Ramos (cell line): ENCODE results near the gene SEMA3B.
"Not testable (repeated sequence)": the region's sequence is repeated elsewhere in the genome, so short reads cannot be mapped to it uniquely, and the experiment has no call there.

ENCODE experiments used
- in situ Hi-C: fragments of 300-500 bp; cut with MboI; formaldehyde crosslinking; loops from one replicate; pipeline ENCODE4 v1.14.3; 2022; ENCODE audit warnings: low sequenced_read_pairs; ENCODE audit not compliant: unreplicated experiment

SEMA3B gene

DNA sequence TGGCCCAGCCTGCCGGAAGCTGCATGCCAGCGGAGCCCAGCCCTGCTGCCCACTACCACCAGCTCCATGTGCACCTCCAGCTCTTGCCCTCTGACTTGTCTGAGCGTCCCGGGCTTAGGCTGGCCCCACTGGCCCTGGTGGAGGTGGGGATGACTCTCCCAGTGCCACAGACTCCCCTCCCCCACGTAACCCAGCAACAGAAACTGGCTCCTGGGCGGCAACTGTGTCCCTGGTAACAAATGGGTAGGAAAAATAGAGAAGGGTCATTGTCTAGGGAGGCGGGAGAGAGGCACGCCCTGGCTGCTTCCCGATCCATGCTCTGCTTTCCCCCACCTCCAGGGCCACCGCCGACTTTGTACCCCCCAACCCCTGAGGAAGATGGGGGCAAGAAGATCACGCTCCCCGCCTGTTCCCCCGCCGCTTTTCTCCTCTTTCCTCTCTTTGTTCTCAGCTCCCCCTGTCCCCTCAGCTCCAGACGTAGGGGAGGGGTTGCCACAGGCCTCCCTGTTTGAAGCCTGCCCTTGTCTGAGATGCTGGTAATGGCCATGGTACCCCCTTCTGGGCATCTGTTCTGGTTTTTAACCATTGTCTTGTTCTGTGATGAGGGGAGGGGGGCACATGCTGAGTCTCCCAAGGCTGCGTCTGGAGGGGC, 10.8 kb upstream of the SEMA3B start:
- in situ Hi-C loops = no loop called here

- in situ Hi-C loops = no loop called here
These were observed 10.0 kb upstream of the SEMA3B start for GRCh38 chr3:50258979-50259378.

- in situ Hi-C loops = no loop called here
These were observed 9.4 kb upstream of the SEMA3B start for GRCh38 chr3:50259432-50260026.

- in situ Hi-C loops = no loop called here
These were observed 8.7 kb upstream of the SEMA3B start for GRCh38 chr3:50260027-50260941.

DNA sequence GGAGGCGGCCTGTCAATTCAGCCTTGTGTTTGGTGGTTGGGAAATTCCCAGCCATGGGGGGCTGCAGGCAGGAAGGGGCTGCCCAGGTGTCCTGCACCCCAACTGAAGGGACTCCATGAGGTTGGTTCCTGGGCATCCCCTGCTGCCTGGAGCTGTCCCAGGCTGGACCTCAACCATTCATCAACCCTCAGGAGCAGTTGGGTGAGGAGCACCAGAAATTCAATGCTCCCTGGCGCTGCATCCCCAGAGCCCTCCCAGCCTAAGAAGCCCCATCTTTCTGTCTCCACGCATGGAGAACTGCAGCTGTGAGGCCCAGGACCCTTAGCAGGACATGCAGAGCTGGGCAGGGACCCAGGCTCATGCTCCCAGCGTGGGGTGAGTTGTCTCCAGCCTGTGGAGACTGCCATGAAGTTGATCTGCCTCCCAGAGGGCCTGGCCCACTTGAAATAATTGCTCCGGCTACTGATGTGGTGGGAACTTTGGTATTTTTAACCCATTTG, 8.0 kb upstream of the SEMA3B start:
- in situ Hi-C loops = no loop called here

GRCh38 chr3:50261505-50261904, 7.4 kb upstream of the SEMA3B start:
- in situ Hi-C loops = no loop called here

DNA sequence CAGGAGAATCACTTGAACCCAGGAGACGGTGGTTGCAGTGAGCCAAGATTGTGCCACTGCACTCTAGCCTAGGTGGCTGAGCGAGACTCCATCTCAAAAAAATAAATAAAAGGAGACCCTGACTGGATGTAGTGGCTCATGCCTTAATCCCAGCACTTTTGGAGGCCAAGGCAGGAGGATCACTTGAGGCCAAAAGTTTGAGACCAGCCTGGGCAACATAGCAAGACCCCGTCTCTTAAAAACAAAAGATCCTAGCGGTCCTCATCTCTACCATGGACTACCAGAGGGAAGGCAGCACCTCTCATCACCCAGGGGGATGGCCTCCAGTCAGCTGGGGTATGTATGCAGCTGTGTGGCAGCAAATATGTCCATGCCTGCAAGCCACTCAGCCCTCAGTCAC, 6.7 kb upstream of the SEMA3B start:
- in situ Hi-C loops = not testable (repeated sequence)

GRCh38 chr3:50262778-50263177, 6.2 kb upstream of the SEMA3B start:
- in situ Hi-C loops = no loop called here

DNA sequence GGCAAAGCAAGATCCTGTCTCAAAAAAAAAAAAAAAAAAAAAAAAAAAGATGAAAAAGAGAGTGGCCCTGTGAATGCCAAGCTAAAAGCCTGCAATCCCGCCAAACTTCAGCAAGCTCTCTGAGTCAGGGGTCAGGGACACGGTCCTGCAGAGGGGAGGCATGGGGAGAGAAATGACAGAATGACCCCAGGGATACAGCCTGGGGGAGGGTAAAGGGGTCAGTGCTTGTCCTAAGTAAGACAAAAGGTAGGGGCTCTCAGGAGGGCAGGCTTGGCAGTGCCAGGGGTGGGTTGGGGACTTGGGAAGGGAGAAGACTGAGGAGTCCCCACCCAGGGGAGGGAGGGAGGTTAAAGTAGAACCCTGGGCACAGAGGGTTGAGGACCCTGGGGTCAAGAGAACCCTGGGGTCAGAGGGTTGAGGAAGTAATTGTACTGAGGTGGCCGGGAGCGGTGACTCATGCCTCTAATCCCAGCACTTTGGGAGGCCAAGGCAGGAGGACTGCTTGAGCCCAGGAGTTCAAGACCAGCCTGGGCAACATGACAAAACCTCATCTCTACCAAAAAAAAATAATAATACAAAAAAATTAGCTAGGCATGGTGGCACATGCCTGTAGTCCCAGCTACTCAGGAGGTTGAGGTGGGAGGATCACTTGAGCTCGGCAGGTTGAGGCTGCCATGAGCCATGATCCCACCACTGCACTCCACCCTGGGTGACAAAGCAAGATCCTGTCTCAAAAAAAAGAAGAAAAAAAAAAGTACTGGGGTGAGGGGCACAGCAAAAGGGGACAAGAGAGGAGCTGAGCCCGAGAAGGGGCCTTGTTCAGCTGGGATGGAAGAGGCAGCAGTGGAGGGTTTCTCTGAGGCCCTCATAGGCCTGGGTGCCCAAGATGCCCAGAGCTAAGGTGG, 5.2 kb upstream of the SEMA3B start:
- in situ Hi-C loops = no loop called here

- in situ Hi-C loops = no loop called here
These were observed 4.5 kb upstream of the SEMA3B start for GRCh38 chr3:50264383-50264963.

DNA sequence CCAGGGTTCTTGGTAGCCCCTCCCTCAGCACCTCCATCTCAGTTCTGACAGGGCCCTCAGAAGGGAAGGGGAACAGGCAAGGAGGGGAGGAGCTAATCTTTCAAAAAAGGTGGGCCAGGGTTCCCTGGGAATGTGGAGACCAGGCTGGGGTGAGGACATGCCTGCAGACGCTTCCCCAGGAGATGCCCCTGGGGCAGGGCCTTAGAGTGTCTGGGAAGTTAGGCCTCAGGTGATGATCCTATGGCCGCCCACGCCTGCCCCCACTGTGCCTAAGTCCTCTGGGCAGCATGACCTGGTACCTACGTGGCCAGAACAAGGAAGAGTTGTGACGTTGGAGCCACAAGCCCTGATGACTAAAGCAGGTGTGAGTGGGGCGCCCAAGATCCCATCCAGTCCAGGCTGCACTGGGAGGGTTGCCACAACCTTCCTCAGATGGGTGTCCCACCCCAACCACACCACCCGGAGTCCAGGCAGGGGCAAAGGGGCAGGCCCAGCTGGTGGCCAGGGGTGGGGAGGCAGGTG, 3.9 kb upstream of the SEMA3B start:
- in situ Hi-C loops = no loop called here

- in situ Hi-C loops = no loop called here
These were observed 3.4 kb upstream of the SEMA3B start for GRCh38 chr3:50265571-50265970.

DNA sequence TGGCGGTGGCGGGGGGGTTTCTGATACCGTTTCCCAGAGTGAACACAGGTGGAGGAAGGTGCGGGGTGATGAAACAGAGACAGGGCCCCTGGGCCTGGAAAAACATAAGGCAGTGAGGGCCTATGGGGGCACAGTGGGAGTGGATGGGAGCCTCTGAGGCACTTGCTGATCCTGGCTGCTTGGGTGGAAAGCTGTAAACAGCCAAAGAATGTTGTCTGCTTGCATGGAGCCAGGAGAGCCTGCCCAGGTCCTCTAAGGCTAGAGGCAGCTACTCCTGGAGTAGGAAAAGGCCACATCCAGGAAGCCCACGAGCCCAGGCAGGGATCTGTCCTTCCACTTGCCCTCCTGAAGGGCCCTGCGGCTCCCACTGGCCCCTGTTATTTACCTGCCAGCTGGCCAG, 2.9 kb upstream of the SEMA3B start:
- in situ Hi-C loops = no loop called here

DNA sequence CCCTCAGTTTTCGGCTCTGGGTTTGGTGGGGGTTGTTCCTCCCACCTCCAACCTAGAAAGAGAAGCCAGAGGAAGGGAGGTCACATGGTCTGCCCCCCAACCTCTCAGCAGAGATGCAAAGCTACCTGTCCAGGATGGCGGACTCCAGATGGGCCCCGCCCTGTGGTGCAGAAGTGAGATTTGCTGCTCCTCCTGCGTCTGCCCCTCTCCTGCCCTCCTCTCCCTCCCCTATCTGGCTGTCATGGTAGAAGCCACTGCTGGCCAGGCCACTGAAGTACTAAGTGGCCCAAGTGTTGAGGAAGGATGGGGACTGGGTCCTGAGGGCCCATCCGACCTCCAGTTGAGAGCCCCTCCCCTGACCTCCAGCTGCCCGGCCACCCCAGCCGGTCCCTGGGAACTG, 2.1 kb upstream of the SEMA3B start:
- in situ Hi-C loops = no loop called here

DNA sequence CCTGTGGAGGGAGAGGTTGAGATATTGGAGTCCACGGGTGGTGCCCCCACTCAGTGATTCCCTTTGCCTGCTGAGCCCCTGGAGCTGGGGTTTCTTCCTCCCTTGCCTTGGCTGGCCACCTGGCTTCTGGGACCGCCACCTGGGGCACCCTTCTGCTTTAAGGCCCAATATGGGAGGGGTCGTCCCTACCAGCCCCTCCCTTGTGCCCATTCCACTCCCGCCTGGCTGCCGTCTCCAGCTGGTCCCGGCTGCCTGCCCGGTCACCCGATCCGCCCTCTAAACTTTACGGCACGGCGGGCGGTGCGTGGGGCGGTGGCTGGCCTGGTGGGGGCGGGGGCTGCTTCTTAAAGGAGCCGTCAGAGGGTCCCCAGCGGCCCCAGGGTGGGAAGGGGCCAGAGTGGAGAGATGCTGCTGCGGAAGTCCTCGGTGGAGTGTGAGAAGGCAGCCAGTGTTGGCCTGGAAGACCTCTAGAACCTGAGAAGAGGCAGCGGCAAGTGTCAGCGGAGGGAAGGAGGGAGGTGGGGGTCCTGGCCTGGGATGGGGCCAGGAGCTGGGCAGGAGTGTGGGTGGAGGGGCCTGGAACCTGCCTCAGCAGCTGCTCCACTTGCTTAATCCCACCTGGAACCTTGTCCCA, 1.6 kb upstream of the SEMA3B start:
- in situ Hi-C loops = no loop called here

DNA sequence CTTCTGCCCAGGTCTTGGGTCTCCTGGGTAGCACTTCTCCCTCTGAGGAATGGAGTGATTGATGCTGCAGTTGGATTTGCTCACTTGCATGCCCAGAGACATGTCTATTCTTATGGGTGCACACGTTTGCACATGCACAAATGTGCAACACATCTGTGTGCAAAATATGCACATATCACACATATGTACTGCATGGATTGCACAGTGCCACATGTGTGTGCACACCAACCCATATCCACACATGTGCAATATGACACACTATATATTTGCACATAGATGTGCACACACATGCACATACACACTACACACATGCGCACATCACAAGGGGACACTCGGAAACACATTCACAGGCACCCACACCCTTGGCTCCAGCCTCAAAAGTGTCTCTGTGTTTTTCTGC, 671 bp upstream of the SEMA3B start:
- in situ Hi-C loops = no loop called here

DNA sequence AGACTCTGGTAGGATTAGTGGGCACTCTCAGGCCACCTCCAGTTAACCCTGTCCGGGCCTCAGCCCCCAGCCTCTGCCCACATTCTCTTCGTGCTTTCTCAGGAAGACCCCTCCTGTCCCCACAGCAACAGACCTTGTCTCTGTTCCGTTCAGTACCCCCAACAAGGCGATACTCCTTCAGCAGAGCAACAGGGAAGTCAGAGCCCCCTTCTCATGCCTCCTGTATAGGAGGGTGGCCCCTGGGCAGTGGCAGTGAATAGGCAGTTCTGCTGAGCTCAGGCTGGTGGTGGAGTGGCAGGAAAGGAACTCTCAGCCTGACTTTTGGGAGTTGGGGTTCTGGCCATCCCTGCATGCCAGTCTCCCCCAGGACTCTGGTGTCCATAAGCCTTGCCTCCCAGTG, 513 bp downstream of the SEMA3B start:
- in situ Hi-C loops = no loop called here

DNA sequence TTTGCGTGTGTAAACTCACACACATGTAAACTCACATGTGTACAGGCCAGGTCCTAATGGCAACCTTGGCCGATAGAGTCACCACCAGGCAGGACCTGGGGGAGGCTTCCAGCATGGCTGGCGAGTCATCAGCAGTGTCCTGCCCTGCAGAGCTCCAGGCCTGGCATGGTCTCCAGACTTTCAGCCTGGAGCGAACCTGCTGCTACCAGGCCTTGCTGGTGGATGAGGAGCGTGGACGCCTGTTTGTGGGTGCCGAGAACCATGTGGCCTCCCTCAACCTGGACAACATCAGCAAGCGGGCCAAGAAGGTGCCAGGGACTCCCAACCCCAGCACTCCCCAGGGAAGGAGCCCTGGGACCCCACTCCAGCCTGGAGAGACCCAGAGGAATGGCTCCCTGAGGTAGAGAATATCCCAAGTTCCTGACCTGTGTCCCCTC, 1.0 kb downstream of the SEMA3B start:
- in situ Hi-C loops = loop anchor here (5.0 kb wide), 1 partner anchor 78 kb away; the partner anchor contains the start of gene GNAT1
